GM18505 (cell line): ENCODE results near the gene NEDD8.

Source experiments
- ATAC-seq: cut with Tn5 transposase; IDR thresholded peaks from one replicate; pipeline ENCODE4 v1.9.1; 2021; ENCODE audit not compliant: unreplicated experiment
- POLR2A ChIP-seq: IDR thresholded peaks from 4 replicates; pipeline ENCODE4 v1.6.1; 2011; ENCODE audit warnings: borderline replicate concordance; ENCODE audit not compliant: insufficient read depth, insufficient read length; ENCODE audit errors: extremely low read depth

The NEDD8 gene

GRCh38 chr14:24232121-24232644 lies at the start of gene NEDD8:
Gene NEDD8, minus strand, starts transcription at chr14:24232367. Its CDS starts 100 bp downstream, at chr14:24232267.
- peak; percentile 72 for ATAC-seq
- peak; percentile 61 for TF ChIP-seq POLR2A

DNA sequence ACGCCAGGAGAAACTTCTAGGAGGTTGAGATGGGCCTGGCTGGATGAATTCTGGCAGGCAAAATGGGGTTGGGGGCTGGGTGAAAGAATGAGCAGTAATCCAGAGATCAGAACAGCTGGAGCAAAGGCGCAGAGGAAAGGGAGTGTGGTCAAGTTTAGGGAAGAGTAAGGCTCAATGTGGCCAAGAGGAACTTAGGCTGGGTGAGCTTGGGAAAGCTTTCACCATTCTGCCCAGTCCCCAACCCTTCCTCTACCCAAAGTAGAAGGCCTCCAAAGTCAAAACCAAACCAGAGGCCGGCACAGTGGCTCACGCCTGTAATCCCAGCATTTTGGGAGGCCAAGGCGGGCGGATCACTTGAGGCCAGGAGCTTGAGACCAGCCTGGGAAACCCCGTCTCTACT lies 49.5 kb upstream of the NEDD8 start:
- no peak for ATAC-seq
- no peak for TF ChIP-seq POLR2A

DNA sequence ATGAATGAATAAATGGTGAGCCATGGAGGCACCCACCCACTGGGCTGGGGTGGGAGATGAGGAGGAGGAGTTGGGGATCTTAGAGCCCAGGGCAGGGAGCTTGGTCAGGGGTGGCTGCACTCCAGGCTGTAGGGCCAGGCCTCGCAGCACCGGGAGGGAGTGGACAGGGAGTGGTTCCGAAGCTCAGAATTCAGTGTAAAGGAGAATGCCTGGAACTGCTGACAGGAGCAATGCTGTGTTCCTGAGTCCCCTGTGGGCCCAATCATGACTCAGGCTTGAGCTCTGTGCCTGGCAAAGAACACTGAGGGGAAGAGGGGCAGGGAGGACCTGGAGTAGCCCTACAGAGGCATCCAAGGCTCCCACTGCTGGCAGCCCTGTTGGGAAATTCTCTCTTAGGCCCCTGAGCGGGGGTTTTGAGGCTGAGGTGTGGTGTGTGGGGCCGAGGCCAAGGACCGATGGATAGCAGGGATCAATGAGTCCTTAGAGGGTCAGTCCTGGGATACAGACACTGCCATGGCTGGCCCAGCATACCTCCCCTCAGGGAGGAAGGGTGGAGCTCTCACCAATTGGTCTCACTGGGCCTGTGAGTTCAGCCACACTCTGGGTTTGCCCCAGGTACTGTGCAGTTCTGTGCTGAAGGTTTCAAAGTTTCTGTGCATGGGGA lies 48.8 kb upstream of the NEDD8 start:
- ATAC-seq: no peak
- no peak for TF ChIP-seq POLR2A

GRCh38 chr14:24279301-24280186 lies 47.4 kb upstream of the NEDD8 start:
- TF ChIP-seq POLR2A: no peak
- ATAC-seq: peak; percentile 57

- TF ChIP-seq POLR2A: no peak
- no peak for ATAC-seq
Observed at GRCh38 chr14:24278424-24278823, 46.3 kb upstream of the NEDD8 start.

- ATAC-seq: no peak
- no peak for TF ChIP-seq POLR2A
Observed at GRCh38 chr14:24277606-24278321, 45.6 kb upstream of the NEDD8 start.

GRCh38 chr14:24277071-24277470 lies 44.9 kb upstream of the NEDD8 start:
- TF ChIP-seq POLR2A: no peak
- no peak for ATAC-seq

DNA sequence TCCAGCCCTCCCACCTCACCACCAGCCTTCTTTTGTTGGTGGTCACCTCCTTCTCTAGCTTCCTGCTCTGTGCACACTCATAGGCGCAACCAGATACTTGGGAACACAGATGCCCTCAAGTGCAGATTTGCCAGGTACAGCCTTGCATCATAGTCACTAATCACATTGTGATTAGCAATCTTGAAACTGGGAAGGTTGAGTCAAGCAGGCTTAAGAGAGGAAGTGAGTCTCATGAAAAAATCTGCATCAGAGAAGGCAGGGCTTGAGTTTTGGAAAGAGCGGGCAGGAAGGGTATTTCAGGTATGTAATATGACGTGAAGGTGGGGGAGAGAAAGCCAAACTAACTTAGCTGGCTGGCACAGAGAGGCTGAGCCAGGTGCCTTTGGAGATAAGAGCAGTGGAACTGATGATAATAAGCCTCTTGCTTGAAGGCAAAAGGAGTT lies 42.0 kb upstream of the NEDD8 start:
- peak; percentile 39 for ATAC-seq

GRCh38 chr14:24273422-24273998 lies 41.3 kb upstream of the NEDD8 start:
- ATAC-seq: no peak
- no peak for TF ChIP-seq POLR2A

More for the DNA sequence above, 42.0 kb upstream of the NEDD8 start:
- peak; percentile 42 for TF ChIP-seq POLR2A

DNA sequence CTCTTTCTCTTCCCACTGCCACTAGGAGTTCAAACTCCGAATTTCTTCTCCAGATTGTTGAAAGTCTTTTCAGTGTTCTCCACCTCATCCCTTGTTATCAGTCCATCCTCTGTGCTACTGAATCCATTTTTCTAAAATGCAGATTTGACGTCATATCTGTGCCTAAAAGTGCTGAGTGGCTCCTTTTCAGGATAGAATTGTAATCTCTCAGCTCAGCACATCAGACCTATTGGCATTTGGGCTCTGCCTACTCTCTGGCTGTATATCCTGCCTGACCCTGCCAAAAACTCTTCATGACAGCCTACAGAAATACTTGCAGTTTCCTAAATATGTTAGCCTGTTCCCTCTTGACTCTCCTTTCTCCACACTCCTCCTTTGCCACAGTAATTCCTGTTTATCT lies 40.3 kb upstream of the NEDD8 start:
- TF ChIP-seq POLR2A: no peak

GRCh38 chr14:24271834-24272263 lies 39.7 kb upstream of the NEDD8 start:
- no peak for ATAC-seq
- TF ChIP-seq POLR2A: no peak

More for the DNA sequence above, 40.3 kb upstream of the NEDD8 start:
- ATAC-seq: no peak

DNA sequence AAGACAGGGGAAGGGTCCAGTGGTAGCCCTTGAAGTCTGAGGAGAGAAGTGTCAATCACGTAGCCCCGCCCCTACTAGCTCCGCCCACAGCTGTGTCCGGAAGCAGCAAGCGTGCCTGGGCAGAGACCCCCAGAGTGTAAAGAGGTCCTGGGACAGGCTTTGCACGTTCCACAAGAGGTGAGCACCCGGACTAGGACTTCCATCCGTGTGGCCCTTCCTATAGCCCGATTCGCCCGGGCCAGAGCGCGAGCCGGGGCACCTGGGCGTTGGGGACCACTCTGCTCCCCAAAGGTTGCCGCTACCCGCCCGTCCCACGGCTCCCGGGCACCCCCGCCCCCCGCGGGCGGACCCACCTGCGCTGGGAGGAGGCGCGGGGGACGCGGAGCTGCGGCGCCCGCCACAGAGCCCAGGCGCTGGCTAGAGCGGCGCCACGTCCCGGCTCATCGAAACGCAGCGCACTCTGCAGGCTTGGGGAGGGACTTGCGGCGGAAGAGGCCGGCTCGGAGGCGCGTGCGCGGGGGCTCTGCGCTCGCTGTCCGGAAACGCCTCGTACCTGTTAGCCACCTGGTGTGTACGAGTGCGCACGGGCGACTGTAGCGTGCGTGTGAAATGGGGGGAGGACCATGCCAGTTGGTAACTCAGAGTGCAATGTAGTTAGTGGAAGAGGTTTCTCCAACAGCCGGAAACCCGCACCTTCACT lies 39.1 kb upstream of the NEDD8 start, which contains the start of gene RABGGTA:
Gene RABGGTA, minus strand, starts transcription at position 464 of the 700 bp plus-strand sequence. CDS start 482 bp downstream, outside the sequence.
- peak; percentile 81 for ATAC-seq
- peak; percentile 93 for TF ChIP-seq POLR2A

DNA sequence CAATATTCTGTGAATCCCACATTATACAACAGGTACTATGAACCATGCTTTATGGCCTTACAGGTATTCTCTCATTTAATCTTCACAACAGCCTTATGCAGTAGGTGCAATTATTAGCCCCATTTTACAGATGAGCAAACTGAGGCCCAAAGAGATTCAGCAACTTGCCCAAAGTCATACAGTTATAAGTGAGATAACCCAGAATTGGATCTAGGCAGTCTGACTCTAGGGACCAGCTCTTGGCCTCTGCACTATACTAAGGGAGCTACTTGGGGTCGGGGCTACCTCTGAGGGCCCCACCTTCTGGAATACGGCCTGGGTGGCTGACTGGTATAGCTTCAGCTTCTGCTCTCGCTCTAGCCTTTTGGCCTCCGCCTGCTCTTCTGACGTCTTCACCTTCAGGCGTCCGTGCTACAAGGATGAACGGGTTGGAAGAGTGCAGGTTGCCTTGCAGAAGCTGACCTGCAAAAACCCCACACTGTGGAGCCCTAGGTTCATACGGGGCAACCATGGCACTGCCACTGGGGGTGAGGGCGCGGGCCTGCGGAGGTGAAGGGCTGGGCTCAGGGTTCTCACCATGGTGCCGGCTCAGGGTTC lies 38.5 kb upstream of the NEDD8 start:
- ATAC-seq: no peak
- no peak for TF ChIP-seq POLR2A
